Superior temporal gyrus (tissue), 1 donor: ENCODE measurements around the gene GATAD2B.
"Not testable (repeated sequence)": the region's sequence is repeated elsewhere in the genome, so short reads cannot be mapped to it uniquely, and the experiment has no call there.

Source experiments
- DNase-seq: peaks from one replicate; pipeline ENCODE4 v3.0.0-alpha.2; 2016; ENCODE audit errors: extremely low spot score

Gene GATAD2B

DNA sequence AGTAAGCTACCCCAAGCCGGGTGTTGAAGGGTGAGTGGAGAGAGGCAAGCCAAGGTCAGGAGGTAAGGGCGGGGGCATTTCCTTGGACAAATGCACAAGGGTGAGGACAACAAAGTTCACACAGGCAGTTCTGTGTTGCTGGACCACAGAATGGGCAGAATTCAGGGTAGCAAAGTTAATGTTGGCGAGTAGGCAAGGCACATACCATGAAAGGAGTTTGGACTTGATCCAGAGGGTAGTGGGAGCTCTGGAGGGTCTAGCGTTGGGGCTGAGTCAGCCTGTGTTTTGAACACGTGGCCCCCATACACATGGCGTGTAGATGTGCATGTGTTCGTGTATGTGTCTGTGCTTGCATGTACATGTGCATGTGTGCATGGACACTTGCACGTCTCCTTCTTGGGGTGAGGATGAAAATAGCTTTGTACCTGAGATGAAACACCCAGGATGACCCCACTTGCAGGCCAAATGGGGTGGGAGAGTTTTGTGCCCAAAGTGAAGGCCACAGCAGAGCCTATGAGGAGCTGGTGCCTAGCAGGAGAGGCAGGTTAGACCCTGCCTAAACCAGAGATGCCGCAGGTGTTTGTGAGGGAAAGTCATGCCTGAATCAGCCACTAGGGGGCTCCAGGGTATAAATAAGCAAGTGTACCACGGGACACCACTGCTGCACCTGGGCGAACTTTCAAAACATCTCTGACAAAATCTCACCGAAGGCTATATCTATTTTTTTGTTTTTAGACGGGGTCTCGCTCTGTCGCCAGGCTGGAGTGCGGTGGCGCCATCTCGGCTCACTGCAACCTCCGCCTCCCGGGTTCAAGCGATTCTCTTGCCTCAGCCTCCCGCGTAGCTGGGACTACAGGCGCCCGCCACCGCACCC lies 125.7 kb downstream of the GATAD2B start:
- peak; percentile 84 for DNase-seq

DNA sequence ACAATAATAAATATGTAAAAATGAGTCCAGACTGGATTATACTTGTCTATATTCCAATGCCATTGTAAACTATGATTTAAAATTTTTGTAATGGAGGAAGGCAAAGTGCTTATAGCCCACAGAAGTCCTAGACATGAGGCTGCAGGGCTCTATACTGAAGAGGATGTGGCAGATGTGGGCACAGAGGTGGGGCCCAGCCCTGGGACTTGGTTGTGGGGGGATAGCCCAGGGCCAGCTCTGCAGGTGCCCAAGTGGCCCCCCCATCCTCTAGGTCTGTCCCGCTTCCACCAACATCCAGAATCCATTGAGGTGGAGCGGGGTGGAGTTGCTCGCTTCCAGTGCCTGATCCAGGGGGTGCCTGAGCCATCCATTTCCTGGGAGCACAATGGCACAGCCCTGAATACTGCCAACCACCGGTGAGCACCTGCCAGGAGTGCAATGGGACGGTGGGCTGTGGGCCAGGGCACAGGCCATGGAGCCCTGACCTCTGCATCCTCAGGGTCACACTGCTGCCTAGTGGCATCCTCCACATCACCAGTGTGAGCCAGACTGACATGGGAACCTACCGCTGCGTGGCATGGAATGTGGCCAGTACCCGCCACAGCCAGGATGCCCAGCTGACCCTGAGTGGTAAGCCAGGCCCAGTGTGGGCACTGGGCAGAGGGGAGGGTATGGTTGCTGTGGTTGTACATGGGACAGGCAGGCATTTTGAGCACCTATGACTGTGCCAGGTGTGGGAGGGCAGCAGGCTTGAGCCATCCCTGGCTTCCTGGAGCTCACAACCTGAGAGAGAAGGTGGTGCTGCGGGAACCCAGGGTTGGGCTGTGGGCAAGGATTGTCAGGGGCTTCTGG lies 126.6 kb downstream of the GATAD2B start:
- DNase-seq = no peak

- no peak for DNase-seq
Measured at GRCh38 chr1:153795330-153795837, 127.4 kb downstream of the GATAD2B start.

DNA sequence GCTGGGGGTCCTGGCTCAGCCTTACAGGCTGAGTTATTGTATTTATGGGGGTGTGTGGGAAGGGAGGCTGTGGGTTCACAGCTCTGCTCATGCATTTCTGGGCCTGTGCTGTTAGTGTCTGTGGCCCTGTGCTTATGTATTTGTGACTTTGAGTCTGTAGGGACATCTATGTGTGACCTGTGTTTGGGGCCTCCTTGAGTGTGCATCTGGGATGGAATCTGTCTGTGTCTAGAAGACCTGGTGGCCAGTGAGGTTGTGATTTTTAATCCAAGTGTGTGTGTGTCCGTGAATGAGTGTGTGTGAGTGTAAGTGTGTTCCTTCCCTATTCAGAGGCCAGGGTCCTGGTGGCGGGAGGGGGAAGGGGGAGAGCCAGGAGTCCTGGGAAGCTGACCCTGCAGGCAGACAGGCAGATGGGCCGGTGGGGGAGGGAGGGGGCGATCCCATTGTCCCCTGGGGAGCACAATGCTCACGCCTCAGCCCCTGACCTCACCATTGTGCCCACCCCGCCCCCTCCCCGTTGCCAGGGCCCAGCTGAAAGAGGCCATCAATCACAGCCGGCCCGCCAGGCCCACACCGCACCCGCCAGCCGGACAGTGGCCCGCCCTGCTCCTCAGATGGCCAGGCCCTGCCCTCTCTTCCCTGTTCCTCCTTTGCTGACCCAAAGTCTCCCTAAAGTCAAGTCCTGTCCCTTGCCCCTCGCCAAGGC lies 128.0 kb downstream of the GATAD2B start:
- no peak for DNase-seq

- no peak for DNase-seq
Measured at GRCh38 chr1:153793973-153794615, 128.7 kb downstream of the GATAD2B start.

DNA sequence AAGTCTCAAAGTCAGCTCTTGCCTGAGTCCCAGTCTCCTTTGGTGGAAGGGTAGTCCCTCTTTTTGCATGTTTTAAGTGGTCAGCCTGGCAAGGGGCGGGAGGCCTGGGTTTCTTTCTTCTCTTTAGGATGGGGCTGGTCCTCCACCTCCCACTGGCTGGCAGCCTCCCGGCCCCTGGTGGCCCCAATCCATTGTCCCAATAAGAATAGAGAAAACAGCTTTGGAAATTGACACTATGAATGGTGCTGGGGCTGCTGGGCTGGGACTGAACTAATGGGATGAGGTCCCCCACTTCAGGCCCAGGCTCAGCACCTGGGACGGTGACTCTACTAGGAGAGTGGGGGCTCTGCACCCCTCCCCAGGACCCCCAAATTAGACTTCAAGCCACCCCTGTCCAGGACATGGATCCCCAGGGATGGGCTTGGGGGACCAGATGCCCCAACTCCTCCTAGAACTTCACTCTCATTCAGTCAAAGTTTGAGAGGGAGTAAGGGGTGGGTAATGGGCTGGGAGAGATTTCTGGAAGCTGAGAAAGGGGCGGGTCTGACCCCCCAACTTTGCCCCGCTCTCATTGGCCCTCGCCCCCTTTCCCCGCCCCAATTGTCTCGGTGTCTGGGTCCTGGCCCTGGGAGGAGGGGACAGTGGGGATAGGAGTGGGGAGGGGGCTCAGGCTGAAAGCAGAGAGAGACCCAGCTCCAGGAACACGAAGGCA lies 129.4 kb downstream of the GATAD2B start:
- DNase-seq = no peak

- DNase-seq = no peak
Measured at GRCh38 chr1:153792631-153793041, 130.1 kb downstream of the GATAD2B start.

GRCh38 chr1:153791648-153792253 lies 131.0 kb downstream of the GATAD2B start:
- peak; percentile 20 for DNase-seq

- peak; percentile 69 for DNase-seq
Measured at GRCh38 chr1:153790966-153791647, 131.7 kb downstream of the GATAD2B start.

DNA sequence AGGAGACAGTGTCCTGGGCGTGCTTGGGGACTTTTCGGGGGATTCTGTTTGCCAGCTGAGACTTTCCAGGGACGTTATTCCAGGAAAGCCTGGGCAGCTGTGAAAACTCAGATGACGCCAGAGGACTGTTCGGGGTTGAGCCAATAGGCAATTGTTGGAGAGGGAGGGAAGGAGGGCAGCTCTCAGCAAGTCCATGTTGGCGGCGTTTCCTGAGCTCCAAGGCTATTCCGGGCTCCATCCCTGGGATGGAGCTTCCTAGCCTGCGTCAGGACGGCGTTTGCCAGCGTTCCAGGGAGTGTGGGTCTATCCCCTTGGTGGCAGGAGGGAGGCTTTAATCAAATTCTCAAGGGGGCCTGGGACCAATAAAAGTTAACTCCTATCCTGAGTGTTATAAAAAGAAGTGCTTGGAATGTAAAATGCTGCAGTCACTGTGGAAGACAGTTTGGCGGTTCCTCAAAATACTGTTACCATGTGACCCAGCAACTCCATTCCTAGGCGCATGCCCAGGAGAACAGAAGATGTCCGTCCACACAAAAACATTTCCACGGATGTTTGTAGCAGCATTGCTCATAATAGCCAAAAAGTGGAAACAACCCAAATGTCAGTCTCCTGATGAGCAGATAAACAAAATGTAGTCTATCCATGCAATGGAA lies 132.3 kb downstream of the GATAD2B start:
- DNase-seq = peak; percentile 89

GRCh38 chr1:153789478-153790034 lies 133.2 kb downstream of the GATAD2B start:
- peak; percentile 29 for DNase-seq

DNA sequence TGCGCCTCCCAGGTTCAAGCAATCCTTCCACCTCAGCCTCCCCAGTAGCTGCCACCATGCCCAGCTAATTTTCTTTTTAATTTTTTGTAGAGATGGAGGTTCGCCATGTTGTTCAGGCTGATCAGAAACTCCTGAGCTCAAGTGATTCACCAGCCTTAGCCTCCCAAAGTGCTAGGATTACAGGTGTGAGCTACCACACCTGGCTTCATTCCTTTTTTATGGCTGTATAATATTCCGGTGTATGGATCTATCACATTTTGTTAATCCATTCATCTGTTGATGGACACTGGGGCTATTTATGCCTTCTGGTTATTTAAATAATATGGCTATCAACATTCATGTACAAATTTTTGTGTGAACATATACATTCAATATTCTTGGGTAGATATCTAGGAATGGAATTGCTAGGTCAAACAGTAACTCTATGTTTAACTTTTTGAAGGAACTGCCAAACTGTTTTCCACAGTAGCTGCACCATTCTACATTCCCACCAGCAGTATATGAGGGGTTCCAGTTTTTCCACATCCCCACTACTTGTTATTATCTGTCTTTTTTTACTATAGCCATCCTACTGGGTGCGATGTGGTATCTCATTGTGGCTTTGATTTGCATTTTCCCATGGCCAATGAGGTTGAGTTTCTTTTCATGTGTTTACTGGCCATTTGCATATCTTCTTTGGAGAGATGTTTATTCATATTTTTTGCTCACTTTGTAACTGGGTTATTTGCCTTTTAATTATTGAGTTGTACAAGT lies 136.6 kb downstream of the GATAD2B start:
- DNase-seq = no peak

DNA sequence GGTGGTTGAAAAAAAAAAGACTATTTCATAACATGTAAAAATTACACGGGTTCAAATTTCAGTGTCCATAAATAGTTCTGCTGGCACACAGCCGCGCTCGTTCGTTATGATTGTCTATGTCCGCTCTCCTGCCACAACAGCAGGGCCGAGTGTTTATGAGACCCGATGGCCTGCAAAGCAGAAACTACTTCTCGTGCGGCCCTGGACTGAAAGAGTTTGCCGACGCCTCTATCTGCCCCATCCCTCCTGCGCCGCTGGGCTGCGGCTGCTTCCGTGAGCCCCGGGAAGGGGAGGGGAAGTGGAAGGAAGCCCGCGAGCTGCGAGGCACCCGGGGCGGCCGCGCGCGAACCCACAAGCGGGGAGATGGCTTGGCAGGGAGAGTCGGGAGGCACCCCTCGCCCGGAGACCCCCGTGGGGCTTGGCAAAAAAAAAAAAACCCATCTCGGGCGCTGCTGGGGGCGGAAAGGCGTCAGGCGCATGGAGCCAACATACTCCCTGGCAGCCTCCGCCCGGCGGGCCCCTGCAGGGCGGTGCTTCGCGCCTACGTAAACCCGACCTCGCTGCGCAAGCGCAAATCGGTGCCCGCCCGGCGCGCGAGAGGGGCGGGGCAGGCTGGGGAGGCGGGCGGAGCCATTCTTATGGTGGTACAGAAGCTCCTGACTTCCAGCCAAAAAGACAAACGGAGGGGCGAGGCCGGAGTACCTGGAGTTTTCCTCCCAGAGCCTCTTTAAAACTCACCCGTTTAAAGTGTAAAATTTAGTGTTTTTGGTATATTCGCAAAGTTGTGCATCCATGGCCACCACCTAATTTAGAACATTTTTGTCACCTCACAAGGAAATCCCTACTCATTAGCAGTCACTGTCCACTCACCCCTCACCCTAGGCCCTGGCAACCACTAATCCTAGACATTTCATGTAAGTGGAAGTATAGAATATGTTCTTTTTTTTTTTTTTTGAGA lies 139.3 kb downstream of the GATAD2B start:
- DNase-seq = peak; percentile 91

DNA sequence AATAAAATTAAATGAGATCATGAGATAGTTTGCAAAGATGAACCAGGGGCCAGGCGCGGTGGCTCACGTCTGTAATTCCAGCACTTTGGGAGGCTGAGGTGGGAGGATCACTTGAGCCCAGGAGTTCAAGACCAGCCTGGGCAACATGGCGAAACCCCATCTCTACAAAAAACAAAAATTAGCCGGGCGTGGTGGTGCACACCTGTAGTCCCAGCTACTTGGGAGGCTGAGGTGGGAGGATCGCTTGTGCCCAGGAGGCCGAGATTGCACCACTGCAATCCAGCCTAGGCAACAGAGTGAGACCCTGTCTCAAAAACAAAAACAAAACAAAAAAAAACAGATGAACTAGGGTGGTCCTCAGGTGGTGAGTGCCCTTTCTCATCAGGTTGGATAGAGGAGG lies 140.1 kb downstream of the GATAD2B start:
- DNase-seq = not testable (repeated sequence)

DNA sequence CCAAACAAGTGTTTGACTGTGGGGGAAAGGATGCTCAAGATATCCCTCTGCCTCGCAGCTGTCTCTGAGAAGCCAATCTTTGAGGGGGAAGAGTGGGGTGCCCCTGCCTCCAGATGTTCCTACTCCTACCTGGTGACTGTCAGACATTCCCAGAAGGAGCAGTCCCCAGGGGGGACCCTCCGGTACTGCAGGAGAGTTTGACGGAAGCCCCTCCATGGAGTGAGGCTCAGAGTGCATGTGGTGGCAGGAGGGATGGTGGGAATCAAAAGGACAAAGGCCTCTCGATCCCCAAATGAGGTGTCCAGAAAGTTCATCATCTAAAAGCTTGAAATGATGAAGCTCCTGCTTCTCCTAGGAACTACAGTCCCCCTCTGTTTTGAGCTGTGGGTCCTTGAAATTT lies 142.2 kb downstream of the GATAD2B start:
- DNase-seq = no peak

- DNase-seq = no peak
Measured at GRCh38 chr1:153779781-153780541, 142.8 kb downstream of the GATAD2B start.
